ENCODE measurements around the gene GDF2.

The GDF2 gene

DNA sequence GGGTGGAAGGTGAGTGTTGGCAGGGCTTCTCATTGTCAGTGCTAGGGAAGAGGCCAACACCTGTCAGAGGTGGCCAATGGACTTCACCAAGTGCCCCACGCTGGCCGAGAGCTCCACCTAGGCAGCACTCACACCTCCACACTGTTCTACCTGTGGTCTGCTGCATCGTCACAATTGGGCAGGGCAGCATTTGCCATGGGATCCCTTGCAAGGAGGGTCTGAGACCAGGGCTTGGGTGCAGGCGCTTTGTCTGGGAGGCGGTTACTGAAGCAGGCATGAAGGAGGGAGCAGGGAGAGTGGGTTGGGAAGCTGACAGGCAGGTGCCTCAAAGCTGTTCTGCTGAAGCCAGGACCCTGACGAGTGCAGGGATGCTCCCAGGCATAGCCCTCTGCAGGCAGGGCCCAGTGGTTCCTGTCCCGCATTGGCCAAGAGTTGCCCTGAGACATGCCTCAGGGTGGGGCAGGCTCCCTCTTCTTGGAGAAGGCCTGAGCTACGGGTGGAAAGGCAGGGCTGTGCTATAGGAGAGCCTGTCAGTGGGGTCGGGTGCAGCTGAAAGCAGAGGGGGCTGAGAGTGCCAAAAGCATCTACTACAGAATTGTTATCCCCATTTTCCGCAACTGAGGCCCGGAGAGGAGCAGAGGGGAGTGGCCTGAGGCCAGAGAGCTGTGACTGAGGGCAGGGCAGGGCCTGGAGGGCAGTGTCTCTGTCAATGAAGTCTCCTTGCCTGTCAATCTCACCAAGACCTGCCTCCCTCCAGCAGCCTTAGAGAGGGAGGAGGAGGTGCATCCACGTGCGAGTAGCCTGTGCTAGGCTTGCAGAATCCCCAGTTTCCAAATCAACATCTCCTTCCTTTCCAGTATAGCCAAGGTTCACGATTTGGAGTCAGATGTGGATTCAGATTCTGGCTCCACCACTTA lies 29.9 kb downstream of the GDF2 start:
- DNase-seq (ENCODE audit: low read depth in 2 of 2), result no peak

GRCh38 chr10:47353351-47353750 lies 31.1 kb downstream of the GDF2 start:
- no peak for DNase-seq (ENCODE audit: low read depth in 2 of 2)

DNA sequence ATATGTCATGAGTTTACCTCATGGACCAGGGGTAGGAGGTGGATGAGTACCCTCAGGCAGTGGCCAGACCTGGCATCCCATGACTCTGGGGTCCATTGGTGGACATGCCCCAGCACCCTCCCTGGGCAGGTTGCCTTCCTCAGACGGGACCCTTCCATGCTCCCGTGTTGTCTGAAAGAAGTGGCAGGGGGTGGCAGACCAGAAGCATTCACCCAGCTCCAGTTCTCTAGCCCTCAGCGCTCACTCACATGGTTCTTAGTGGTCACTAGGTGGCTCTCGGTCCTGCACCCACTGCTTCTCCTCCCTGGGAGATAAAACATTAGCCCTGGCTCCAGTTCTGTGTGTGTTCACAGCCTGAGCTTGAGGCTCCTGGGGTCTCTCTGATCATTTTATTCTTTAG lies 31.9 kb downstream of the GDF2 start:
- DNase-seq (ENCODE audit: low read depth in 2 of 2), result no peak

DNA sequence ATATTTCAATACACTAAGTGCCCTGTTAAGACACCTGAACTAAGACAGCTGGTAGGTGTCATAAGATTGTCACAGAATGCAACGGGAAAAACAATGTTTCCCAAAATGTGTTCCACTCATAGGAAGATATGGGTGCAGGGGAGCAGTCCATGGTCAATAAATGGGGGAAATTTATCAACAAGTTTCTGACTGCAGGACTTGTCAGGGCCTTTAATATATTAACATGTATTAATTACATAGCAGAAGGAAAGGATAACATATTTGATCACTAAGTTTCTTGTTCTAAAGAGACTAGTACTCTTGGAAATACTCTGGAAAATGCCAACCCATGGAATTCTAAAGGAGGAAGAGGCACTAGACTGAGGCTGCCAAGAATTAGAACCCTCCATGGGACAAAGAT lies 32.6 kb downstream of the GDF2 start:
- DNase-seq (ENCODE audit: low read depth in 2 of 2), result no peak

DNA sequence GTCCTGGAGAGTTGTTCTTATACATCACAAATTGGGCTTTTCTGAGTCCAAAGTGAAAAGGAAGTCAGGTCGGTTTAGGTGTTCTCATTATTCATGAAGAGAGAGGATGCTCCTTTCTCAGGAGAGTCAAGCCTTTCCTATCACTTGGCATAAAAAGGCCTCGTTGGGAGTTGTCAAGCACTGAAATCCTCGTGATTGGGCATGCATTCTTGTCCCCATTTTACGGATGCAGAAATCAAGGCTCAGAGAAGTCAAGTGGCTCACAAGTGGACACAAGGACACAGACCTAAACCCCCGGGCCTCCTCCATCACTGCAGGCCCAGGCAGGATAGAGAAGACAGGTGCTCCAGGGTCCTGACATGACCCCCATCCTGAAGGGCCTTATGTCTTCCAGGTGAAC lies 34.5 kb downstream of the GDF2 start:
- DNase-seq (ENCODE audit: low read depth in 2 of 2), result no peak

DNA sequence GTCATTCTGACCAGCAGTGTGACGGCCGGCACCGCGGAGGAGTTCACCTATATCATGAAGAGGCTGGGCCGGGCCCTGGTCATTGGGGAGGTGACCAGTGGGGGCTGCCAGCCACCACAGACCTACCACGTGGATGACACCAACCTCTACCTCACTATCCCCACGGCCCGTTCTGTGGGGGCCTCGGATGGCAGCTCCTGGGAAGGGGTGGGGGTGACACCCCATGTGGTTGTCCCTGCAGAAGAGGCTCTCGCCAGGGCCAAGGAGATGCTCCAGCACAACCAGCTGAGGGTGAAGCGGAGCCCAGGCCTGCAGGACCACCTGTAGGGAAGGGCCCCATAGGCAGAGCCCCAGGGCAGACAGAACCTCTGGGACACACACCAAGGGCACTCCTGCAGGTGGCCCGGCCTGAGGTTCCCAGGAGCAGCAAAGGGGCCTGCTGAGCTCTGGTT lies 34.9 kb downstream of the GDF2 start:
- DNase-seq (ENCODE audit: low read depth in 2 of 2), result no peak

DNA sequence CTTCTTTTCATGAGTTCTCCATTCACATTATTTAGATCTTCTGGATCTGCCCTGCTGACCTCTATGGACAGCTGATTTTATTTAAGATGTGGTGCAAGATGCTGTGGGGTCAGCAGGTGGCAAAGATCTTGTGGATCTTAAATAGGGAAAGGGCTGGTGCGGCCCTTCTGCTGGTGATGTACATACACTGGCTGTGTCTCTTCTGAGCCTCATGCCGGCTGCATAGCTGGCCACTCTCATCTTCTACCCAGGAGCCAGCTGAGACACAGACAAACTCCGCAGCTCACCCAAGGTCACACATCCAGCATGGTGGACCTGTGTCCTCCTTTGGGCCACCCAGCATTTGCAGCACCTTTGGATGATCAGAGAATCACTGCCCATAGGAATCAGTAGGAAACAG lies 35.7 kb downstream of the GDF2 start:
- DNase-seq (ENCODE audit: low read depth in 2 of 2), result no peak

- no peak for DNase-seq (ENCODE audit: low read depth in 2 of 2)
Observed at GRCh38 chr10:47358457-47358856, 36.2 kb downstream of the GDF2 start.

GRCh38 chr10:47359101-47359500 lies 36.8 kb downstream of the GDF2 start:
- DNase-seq (ENCODE audit: low read depth in 2 of 2), result no peak

DNA sequence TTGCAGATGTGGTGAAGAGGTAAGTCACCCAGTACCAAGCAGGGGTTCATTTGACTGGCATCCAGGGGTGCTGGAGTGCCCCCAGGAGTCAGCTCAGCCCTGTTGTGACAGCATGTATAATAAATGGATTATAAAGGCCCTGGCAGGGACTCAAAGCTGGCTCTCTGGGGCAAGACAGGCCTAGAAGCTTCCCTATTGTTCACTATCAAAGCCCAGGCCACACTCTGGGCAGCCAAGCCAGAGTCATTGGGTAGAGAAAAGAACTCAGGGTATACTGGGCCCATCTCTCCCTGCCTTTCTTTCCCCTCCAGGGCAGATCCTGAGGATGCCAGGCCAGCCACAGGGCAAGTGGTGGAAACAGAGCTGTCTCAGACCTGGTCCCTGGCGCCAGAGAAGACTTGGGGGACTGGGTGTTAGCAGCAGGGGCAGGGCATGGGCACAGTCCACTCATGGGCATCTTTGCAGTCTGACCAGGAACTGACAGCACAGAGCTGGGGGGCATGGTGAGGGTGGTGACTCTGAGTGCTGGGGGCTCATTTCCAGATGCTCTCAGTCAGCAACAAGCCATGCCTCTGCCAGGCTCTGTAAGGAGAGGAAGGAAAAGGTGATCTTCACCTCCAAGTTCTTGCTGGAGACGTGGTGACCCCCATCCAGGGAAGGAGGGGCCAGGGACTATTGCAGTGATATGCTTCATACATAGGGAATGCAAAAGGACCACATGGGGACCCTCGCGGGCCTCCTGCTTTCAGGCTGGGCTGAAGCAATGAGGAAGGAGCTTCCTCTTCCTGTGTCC lies 37.6 kb downstream of the GDF2 start:
- DNase-seq (ENCODE audit: low read depth in 2 of 2), result no peak

- DNase-seq (ENCODE audit: low read depth in 2 of 2), result no peak
Observed at GRCh38 chr10:47360419-47361040, 38.3 kb downstream of the GDF2 start.

DNA sequence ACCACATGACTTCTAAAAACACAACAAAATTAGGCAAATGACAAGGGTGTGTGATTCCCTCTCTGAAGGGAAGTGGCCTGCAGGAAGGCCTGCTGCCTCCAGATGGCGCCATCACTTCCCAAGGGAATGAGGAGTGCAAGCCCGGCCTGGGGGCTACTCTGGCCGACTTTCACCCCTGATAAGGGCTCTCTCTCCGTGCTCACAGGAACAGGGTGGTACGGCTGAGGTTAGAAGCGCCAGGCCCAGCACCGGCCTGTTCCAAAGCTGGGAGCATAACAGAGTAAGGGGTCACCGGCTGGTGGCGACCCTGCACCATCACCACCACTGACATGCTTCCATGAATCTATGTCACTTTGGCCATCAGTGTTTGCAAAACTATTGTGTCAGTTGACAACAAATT lies 39.0 kb downstream of the GDF2 start:
- DNase-seq (ENCODE audit: low read depth in 2 of 2), result no peak

GRCh38 chr10:47362199-47362598 lies 39.9 kb downstream of the GDF2 start:
- DNase-seq (ENCODE audit: low read depth in 2 of 2), result no peak

GRCh38 chr10:47363781-47364180 lies 41.5 kb downstream of the GDF2 start:
- no peak for DNase-seq (ENCODE audit: low read depth in 2 of 2)

DNA sequence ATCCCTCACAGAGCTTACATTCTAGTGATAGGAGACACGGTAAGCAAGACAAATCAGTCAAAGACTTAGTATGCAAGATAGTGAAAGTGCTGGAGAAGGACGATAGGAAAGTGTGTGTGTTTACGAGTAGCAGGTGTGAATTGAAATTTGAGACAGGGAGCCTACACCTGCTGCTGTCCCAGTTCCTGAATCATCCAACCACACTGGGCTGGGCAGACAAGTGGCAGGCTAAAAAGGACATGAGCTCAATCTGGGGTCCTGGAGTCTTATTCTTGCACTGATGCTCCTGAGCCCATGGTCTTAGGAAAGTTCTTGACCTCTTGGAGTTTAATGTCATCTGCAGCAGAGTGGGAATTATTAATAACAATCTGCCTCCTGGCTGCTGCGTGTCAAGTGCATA lies 42.1 kb downstream of the GDF2 start:
- no peak for DNase-seq (ENCODE audit: low read depth in 2 of 2)

GRCh38 chr10:47364911-47365310 lies 42.7 kb downstream of the GDF2 start:
- DNase-seq (ENCODE audit: low read depth in 2 of 2), result no peak

GRCh38 chr10:47365431-47366180 lies 43.4 kb downstream of the GDF2 start:
- no peak for DNase-seq (ENCODE audit: low read depth in 2 of 2)

- DNase-seq (ENCODE audit: low read depth in 2 of 2), result no peak
Observed at GRCh38 chr10:47366181-47366631, 44.0 kb downstream of the GDF2 start.

DNA sequence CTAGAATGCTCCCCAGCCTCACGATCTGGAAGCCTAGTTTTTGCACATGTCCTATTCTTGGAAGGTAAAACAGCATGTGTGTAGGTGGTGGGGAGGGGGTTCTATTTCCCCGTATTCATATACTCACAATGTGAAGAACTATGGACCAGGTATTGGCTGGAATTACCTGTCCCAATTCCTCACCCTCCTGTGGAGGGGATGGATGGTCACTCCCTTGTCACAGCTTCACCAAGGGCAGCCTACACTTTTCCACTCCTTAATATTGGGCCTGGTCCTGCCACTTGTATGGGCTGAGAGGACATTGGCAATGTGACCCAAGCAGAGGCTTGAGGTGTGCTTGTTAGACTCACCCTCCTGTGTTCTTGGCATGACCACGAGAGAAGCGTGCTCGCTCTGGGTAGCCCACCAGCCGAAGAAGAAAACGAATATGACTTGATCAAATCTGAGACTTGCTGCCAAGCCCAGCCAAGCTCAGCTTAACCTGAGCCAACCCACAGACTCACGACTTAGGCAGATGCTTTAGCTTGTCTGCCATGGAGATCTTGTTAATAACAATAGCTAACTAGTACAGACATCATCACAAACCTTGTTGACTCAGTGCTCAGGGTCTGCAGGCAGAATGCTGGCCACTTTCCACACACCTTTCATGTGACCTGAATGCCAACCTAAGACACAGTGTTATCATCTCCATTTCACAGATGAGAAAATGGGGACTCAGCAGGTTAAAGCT lies 44.6 kb downstream of the GDF2 start:
- DNase-seq (ENCODE audit: low read depth in 2 of 2), result no peak

DNA sequence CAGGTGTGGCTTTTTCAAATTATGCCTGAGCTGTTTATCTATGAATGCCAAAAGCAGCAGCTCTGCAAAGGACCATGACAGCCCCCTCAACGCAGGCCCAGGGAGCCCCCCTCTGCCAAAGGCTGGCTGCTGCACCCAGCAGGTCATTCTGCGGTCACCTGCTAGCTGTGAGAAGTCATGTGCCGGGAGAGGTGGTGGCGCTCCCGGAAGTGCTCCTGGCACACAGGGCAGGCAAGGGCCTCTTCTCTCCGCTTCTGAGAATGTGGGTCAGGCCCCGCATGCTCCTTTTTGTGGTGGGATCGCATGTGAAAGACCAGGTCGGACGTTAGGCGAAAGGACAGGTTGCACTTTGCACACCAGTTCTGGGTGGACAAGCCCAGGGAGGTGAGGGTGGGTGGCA lies 45.4 kb downstream of the GDF2 start:
- DNase-seq (ENCODE audit: low read depth in 2 of 2), result no peak

All from activated CD8-positive, alpha-beta memory T cell treated with anti-CD3 and anti-CD28 coated beads for 4 hours (primary cell).